Smooth muscle cell (in vitro differentiated cells): ENCODE data around the gene DNLZ. TPM values are rescaled to one million over a fixed set of nuclear protein-coding genes. Genes with fewer than 3 reads are reported as not detected.
A peak's percentile ranks its signal among the peaks of the same experiment; 100 is the strongest.

Source experiments
- DNase-seq: peaks from one replicate; lab custom pipeline; 2025; ENCODE audit not compliant: unreplicated experiment; lab: John Stamatoyannopoulos, UW
- H2AFZ ChIP-seq: fragments of 200-600 bp; sonication (generic); 2 replicates; pipeline ENCODE4 v1.6.0; 2016; ENCODE audit warnings: antibody characterized with exemption, low read depth, mild to moderate bottlenecking
- H3F3A ChIP-seq: fragments of 200-600 bp; sonication (generic); 2 replicates; pipeline ENCODE4 v1.6.0; 2017; ENCODE audit warnings: antibody characterized with exemption, low read depth
- H3K27ac ChIP-seq: fragments of 200-600 bp; sonication (generic); 2 replicates; pipeline ENCODE4 v1.5.1; 2016; ENCODE audit warnings: low read depth, mild to moderate bottlenecking
- H3K27me3 ChIP-seq: fragments of 200-600 bp; sonication (generic); 2 replicates; pipeline ENCODE4 v1.6.1; 2016; ENCODE audit warnings: low read depth, mild to moderate bottlenecking
- H3K36me3 ChIP-seq: fragments of 200-600 bp; sonication (generic); 2 replicates; pipeline ENCODE4 v1.5.1; 2016; ENCODE audit warnings: low read depth
- H3K4me1 ChIP-seq: fragments of 200-600 bp; sonication (generic); 2 replicates; pipeline ENCODE4 v1.5.1; 2016; ENCODE audit warnings: low read depth
- H3K4me2 ChIP-seq: fragments of 200-600 bp; sonication (generic); 2 replicates; pipeline ENCODE4 v1.6.0; 2016; ENCODE audit warnings: mild to moderate bottlenecking
- H3K4me3 ChIP-seq: fragments of 200-600 bp; sonication (generic); 2 replicates; pipeline ENCODE4 v1.5.1; 2016; ENCODE audit warnings: mild to moderate bottlenecking
- H3K79me2 ChIP-seq: fragments of 200-600 bp; sonication (generic); 2 replicates; pipeline ENCODE4 v1.6.0; 2016; ENCODE audit warnings: low read depth, mild to moderate bottlenecking
- H3K9ac ChIP-seq: fragments of 200-600 bp; sonication (generic); 2 replicates; pipeline ENCODE4 v1.6.0; 2016; ENCODE audit warnings: low read depth
- H3K9me3 ChIP-seq: fragments of 200-600 bp; sonication (generic); replicated peaks from 2 replicates; pipeline ENCODE4 v1.5.1; 2016; ENCODE audit warnings: low read depth
- H4K20me1 ChIP-seq: fragments of 200-600 bp; sonication (generic); 2 replicates; pipeline ENCODE4 v1.6.0; 2016; ENCODE audit warnings: low read depth
- WGBS: methylation state at CpG from one replicate; pipeline ENCODE4 v1.1.7; 2016; ENCODE audit warnings: low lambda C conversion rate; 5-methylcytosine and 5-hydroxymethylcytosine counted together
- polyA plus RNA-seq: library from polyadenylated mRNA; unstranded; fragments of >200 nt; fragmentation: Nextera tagmentation; extraction: Ambion mirVana; gene quantifications from 2 replicates; pipeline ENCODE4 v1.2.1, GENCODE V29; 2016
- total RNA-seq: library from RNA; depleted of rRNA; stranded (reverse); fragments of >200 nt; gene quantifications from 2 replicates; pipeline ENCODE4 v1.2.3, GENCODE V29; 2014
- TF ChIP-seq, protein P1 (sequence below): fragments of 200-600 bp; sonication (generic); IDR thresholded peaks from 2 replicates; pipeline ENCODE4 v1.5.1; 2017; ENCODE audit warnings: borderline replicate concordance, mild to moderate bottlenecking, antibody characterized with exemption; ENCODE audit not compliant: insufficient read depth, poor library complexity, severe bottlenecking

The DNLZ gene
- total and polyA plus RNA-seq, 2 experiments from 2014 or later = 19.0 to 31.5 TPM

DNA sequence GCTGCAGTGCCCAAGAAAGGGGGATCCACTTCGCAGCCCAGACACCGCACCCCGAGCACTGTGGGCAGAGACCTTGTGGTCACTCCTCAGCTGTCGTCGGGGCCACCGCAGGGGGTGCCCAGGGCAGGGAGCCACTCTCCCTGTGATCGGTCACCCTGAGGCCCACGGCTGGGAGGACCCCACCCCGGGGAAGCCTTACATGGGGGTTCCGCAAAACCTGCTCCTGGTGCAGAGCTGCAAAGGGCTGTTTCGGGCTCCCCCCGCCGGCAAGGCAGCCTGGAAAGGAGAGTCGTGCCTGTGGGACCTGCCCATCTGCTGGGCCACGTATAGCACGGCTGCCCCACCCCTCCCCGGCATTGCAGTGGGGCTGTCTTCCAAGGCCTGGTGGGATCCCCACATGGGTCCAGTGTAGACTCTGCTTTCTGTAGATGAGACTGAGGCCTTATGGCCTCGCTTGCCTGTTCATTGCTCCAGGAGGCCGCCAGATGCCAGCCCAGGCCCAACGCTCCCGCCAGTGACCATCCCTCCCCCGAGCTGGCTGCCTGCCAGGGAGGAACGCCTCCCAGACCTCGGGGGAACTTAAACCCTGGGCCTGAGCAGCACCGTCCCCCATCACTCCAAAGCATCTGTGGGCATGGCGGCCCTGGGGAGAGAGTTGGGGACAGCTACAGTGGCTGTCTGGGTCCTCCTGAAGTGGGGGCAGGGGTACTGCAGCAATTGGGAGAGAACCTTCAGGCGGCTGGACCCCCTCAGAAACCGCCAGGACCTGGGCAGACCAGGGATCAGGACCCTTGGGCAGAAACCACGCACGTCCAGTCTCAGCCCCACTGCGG is 1.6 kb upstream of the DNLZ start:
- H3F3A ChIP-seq = no peaks in the 10 kb centered on the region
- H3K9me3 ChIP-seq = no peaks in the 10 kb centered on the region
- no peaks in the 10 kb centered on the region for H3K4me1 ChIP-seq
- no peak overlapping the region for H2AFZ ChIP-seq
- no peaks in the 10 kb centered on the region for H3K27me3 ChIP-seq
- H3K4me3 ChIP-seq = no peak overlapping the region
- no peaks in the 10 kb centered on the region for H3K79me2 ChIP-seq
- peaks cover 7% of the 10 kb centered on the region for H4K20me1 ChIP-seq
- H3K4me2 ChIP-seq = no peak overlapping the region
- H3K36me3 ChIP-seq = no peaks in the 10 kb centered on the region
- no peak overlapping the region for H3K9ac ChIP-seq
- WGBS = 85% methylated on average over 31 of the region's 31 CpGs
- no peak overlapping the region for H3K27ac ChIP-seq
- DNase-seq = no peak
- TF ChIP-seq, protein P1, sequence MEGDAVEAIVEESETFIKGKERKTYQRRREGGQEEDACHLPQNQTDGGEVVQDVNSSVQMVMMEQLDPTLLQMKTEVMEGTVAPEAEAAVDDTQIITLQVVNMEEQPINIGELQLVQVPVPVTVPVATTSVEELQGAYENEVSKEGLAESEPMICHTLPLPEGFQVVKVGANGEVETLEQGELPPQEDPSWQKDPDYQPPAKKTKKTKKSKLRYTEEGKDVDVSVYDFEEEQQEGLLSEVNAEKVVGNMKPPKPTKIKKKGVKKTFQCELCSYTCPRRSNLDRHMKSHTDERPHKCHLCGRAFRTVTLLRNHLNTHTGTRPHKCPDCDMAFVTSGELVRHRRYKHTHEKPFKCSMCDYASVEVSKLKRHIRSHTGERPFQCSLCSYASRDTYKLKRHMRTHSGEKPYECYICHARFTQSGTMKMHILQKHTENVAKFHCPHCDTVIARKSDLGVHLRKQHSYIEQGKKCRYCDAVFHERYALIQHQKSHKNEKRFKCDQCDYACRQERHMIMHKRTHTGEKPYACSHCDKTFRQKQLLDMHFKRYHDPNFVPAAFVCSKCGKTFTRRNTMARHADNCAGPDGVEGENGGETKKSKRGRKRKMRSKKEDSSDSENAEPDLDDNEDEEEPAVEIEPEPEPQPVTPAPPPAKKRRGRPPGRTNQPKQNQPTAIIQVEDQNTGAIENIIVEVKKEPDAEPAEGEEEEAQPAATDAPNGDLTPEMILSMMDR = no peak

DNA sequence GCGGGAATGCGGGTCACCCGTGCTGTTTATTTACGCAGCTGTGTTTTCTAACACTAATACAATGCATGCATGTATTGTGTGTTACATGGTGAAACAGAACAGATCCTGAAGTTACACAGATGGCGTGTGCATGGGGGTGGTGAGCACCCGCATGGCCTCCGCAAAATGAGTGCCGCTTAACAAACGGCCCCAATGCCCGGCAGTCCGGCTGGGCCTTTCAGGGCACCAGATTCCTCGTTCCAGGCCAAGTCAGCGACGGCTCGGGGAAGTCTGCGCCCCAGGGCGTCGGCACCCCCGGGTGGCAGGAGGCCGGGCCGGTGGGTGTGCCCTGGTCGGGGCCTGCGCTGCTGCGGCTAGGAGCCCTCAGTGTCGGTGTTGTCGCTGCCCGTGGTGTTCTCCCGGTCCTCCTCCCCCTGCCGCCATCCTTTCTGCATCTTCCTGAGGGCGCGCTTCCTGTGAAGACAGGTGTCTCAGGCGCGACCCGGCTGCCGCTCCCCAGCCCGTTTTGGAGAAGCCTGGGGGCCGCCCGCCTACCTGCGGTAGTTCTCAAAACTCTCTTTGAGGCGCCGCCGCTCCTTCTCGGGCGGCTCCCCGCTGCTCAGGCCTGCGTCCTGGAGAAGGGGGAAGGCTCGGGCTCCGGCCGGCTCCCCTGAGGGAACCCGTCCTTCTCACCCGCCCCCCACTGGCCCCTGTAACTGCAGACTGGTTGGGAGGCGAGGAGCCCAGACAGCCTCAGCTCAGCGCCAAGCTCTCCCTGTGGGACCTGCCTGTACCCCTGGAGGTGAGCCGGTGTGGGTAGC is 605 bp upstream of the DNLZ start:
- Histone ChIP-seq H3K27me3 (no peaks in the 10 kb centered on the region), H3K4me1 (no peaks in the 10 kb centered on the region), H3K79me2 (no peaks in the 10 kb centered on the region), H3F3A (no peaks in the 10 kb centered on the region), H2AFZ (no peak overlapping the region), H3K4me3 (peak overlapping the region; percentile 95), H4K20me1 (peaks cover 7% of the 10 kb centered on the region), H3K9ac (no peak overlapping the region), H3K36me3 (no peaks in the 10 kb centered on the region), H3K27ac (no peak overlapping the region), H3K4me2 (peak overlapping the region; percentile 95), H3K9me3 (no peaks in the 10 kb centered on the region)
- TF ChIP-seq, protein P1 = no peak
- no peak for DNase-seq
- 84% methylated on average over 45 of the region's 54 CpGs for WGBS

DNA sequence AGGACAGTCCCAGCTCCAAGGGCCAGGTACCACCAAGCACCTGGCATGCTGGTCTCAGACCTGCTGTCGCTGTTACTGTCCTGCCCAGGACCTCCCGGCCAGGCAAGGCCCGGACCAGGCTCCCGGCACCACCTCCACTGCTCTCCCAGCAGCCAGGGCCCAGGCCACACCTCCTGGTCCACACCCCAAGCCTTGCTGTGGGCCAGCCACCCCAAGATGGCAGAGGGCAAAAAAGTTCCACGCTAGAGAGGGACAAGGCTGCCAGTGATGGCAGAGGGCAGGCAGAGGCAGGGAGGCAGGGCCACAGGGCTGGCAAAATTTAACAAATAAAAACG is 1.1 kb downstream of the DNLZ start:
- Histone ChIP-seq H3K9ac (no peak overlapping the region), H3K79me2 (no peaks in the 10 kb centered on the region), H3K4me1 (no peaks in the 10 kb centered on the region), H3F3A (no peaks in the 10 kb centered on the region), H3K27me3 (no peaks in the 10 kb centered on the region), H3K9me3 (no peaks in the 10 kb centered on the region), H3K4me3 (no peak overlapping the region), H3K4me2 (peak overlapping the region; percentile 76), H2AFZ (no peak overlapping the region), H3K27ac (no peak overlapping the region), H4K20me1 (peaks cover 7% of the 10 kb centered on the region), H3K36me3 (no peaks in the 10 kb centered on the region)
- WGBS = 88% methylated on average over 6 of the region's 6 CpGs
- no peak for DNase-seq
- TF ChIP-seq, protein P1 = no peak
